ENCODE measurements around the gene TRAF3IP1.
"Not testable (repeated sequence)": the region's sequence is repeated elsewhere in the genome, so short reads cannot be mapped to it uniquely, and the experiment has no call there.

The TRAF3IP1 gene, protein sequence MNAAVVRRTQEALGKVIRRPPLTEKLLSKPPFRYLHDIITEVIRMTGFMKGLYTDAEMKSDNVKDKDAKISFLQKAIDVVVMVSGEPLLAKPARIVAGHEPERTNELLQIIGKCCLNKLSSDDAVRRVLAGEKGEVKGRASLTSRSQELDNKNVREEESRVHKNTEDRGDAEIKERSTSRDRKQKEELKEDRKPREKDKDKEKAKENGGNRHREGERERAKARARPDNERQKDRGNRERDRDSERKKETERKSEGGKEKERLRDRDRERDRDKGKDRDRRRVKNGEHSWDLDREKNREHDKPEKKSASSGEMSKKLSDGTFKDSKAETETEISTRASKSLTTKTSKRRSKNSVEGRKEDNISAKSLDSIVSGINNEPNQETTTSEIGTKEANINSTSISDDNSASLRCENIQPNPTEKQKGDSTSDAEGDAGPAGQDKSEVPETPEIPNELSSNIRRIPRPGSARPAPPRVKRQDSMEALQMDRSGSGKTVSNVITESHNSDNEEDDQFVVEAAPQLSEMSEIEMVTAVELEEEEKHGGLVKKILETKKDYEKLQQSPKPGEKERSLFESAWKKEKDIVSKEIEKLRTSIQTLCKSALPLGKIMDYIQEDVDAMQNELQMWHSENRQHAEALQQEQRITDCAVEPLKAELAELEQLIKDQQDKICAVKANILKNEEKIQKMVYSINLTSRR

DNA sequence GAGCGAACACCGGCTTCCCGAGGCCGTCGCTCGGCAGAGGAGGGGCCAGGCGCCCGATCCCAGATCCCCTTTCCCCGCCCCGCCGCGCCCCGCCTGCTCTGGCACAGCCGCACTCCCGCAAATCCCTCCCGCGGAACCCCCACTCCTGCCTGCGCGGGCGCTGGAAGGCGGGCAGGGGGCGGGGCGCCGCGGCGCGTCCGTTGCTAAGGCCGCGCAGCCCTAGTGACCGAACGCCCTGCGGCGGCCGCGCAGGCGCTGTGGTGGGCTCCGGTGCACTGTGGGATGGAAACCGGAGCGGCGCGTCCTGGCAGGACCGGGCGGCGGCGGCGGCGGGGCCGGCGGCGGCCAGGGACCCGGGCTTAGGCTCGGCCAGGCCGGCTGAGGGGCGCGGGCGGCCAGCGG is at the start of gene TRAF3IP1:
Gene TRAF3IP1, plus strand, starts transcription at position 273 of the 402 bp plus-strand sequence. CDS start 145 bp downstream, outside the sequence.
- in situ Hi-C loops (cut with HindIII; ENCODE audit: low sequenced_read_pairs): no loop called here

- in situ Hi-C loops (cut with HindIII; ENCODE audit: low sequenced_read_pairs): no loop called here
Observed at GRCh38 chr2:238270606-238271005, 49.7 kb upstream of the TRAF3IP1 start.

GRCh38 chr2:238271061-238271554 is 49.2 kb upstream of the TRAF3IP1 start:
- in situ Hi-C loops (cut with HindIII; ENCODE audit: low sequenced_read_pairs): no loop called here

GRCh38 chr2:238271686-238272085 is 48.6 kb upstream of the TRAF3IP1 start:
- in situ Hi-C loops (cut with HindIII; ENCODE audit: low sequenced_read_pairs): not testable (repeated sequence)

- in situ Hi-C loops (cut with HindIII; ENCODE audit: low sequenced_read_pairs): no loop called here
Observed at GRCh38 chr2:238272156-238272555, 48.2 kb upstream of the TRAF3IP1 start.

GRCh38 chr2:238273433-238273832 is 46.9 kb upstream of the TRAF3IP1 start:
- in situ Hi-C loops (cut with HindIII; ENCODE audit: low sequenced_read_pairs): not testable (repeated sequence)

DNA sequence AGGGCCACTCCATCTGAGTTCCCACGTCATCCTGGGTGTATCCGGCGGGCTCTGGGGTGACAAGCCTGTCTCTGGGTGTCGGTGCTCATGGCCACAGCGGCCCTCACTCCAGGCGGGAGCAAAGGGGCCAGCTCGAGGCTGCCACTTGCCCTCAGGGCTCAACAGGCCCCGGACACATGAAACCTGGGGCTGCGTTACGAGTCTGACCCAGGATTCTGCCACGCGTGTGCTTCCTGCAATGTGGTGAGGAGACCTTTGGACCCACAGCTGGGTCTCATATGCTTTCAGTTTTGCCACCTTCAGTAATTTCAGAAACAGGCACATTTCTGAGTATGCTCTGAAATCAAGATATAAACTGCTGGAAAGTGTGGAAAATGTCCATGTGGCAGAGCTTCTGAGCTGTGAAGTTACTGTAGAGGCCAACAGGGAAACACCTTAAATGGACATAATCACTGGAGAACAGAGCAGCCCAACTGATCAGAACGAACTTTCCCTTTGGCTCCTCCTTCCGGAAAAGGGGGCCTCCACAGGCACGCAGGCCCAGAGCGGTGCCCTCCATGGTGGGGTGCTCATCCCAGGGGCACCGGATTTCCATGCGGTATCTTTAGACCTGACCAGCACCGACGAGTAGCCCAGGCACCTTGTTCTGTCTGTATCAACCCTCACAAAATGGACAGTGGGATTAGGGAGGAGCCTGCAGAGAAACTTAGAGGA is 46.0 kb upstream of the TRAF3IP1 start:
- in situ Hi-C loops (cut with HindIII; ENCODE audit: low sequenced_read_pairs): no loop called here

- in situ Hi-C loops (cut with HindIII; ENCODE audit: low sequenced_read_pairs): no loop called here
Observed at GRCh38 chr2:238277695-238278094, 42.6 kb upstream of the TRAF3IP1 start.

DNA sequence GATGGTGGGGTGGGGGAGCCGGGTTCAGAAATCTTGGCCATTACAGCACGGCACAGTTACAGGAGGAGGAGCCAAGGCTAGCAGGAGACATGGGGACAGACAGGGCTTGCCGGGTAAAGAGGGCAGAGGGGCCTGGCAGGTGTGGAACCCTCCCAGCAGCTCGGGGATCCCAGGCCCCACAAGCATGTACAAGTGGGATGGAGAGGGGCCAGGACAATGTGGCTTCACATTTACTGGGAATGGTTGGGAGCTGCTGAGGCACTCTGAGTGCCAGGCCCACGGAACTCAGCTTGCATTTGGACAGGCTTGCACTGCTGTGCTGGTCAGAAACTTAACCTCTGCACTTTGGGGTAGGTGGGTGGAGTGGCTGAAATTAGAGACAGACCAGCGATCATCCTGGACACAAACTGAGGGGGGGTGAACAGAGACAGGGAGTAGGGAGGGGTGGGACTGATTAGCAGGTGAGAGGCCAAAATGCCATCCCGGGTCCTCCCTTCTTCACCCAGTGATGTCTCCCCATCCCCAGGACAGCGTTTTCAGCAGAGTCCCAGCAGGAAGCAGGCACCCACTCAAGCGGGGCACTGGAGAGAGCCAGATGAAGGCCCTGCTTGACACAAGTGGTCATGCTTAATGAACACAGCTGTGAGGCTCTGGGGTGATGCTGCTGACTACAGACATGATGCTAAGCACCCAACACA is 41.5 kb upstream of the TRAF3IP1 start:
- in situ Hi-C loops (cut with HindIII; ENCODE audit: low sequenced_read_pairs): no loop called here

GRCh38 chr2:238279324-238279682 is 41.0 kb upstream of the TRAF3IP1 start:
- in situ Hi-C loops (cut with HindIII; ENCODE audit: low sequenced_read_pairs): no loop called here

DNA sequence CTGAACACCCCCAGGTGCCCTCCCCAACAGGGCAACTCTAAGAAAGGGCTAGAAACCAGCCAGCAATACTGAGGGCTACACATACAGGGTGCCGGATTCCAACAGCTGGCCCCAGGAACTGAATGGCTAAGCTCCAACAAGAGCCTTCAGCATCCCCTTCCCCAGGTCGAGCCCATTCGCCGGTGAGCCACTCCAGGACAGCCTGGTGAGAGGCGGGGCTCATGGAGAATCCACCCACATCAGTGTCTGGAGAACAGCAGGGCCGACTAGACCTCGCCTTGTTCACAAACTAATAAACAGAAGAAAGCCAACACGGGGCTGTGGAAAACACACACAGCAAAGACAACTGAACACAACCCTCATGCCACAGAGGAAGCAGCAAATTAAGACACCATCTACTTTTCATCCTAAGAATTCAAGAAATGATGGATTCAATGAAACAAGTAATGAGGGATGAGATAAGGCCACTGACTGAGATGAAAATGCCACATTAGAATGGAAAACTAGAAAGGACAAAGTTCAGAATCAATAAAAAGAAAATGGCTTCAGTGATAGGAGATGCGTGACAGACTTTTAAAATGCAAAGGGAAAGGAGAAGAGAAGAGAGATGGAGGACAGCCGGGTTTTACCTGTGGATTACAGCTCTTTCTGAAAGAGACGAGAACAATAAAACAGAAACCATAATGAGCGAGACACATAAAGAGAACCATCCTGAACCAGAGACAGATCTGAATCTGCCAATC is 40.1 kb upstream of the TRAF3IP1 start:
- in situ Hi-C loops (cut with HindIII; ENCODE audit: low sequenced_read_pairs): no loop called here

DNA sequence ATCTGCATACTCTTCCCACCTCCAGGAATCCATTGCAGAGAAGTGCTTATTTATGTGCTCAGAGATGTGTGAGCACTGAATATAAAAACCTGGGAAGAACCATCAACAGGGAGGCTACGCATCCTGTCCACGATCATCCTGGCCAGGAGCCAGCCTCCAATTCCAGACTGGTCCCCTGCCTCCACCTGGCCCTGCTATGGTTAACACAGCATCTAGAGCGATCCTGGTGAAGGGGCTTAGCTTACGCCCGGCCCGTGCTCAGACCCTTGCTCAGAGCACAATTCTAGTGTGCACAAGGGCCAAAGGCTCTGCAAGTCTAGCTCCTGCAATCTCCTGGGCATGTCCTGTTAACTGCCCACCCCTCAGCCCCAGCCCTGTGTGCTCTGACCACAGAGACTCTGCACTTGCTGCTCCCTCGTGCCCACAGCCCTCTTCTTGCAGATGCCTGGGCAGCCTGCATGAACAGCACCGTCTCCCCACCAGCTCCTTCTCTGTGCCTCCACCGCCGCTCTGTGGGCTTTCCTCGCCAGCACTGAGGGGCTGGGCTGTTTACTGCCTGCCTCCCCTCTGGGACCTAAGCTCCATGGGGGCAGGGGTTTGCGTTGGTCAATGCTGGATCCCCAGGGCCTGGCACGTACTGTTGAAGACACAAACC is 38.4 kb upstream of the TRAF3IP1 start:
- in situ Hi-C loops (cut with HindIII; ENCODE audit: low sequenced_read_pairs): no loop called here

- in situ Hi-C loops (cut with HindIII; ENCODE audit: low sequenced_read_pairs): no loop called here
Observed at GRCh38 chr2:238282861-238283738, 37.2 kb upstream of the TRAF3IP1 start.

DNA sequence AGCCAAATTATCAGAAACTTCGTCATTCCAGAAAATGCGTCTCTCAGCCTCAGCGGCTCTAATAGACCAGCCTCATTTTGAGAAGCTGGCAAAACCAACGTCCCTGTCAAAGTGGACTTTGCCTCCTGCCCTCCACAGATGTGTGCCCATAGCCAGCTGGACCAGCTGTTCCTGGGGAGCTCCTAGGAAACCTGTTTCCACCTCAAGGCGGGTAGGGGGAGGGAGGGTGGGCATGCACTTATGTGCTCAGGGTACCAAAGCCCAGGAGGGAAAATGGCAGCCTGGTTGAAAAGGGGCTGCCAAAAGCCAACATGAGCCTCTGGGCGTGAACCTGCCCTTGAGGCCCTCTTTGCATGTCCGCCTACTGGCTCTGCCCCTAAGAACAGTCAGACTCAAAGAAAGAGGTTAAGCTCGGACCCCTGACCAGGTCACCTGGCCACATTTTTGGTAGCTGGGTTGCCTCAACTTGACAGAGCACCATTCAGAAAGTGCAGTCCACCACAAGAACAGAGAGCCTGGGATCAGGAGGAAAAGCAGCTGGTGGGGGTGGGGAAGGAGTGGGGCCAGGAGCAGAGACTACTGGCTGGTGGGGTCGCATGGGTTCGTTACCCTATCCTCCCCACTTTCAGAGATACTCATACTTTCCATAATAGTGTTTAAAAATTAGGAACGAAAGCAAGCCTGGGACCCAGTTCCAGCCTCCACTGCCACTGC is 35.4 kb upstream of the TRAF3IP1 start:
- in situ Hi-C loops (cut with HindIII; ENCODE audit: low sequenced_read_pairs): no loop called here

DNA sequence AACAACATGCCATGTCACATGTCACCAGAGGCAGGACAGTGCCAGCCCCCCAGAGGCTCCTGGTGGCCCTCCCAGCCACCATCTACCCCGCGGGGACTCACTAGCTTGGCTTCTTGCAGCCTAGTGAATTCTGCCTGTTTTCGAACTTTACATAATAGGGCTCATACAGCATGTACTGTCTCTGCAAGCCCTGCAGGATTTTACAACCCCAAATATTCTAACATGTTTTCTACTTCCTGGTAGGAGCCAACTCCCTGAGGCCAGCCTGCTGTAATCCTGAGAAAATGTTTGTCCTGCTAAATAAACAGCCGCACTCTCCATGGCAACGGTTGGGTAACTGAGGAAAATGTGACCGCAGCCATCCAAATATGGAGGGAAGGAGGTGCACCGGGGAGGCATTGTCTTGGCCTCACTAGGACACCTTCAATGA is 34.6 kb upstream of the TRAF3IP1 start:
- in situ Hi-C loops (cut with HindIII; ENCODE audit: low sequenced_read_pairs): no loop called here

- in situ Hi-C loops (cut with HindIII; ENCODE audit: low sequenced_read_pairs): no loop called here
Observed at GRCh38 chr2:238286095-238286494, 34.2 kb upstream of the TRAF3IP1 start.

DNA sequence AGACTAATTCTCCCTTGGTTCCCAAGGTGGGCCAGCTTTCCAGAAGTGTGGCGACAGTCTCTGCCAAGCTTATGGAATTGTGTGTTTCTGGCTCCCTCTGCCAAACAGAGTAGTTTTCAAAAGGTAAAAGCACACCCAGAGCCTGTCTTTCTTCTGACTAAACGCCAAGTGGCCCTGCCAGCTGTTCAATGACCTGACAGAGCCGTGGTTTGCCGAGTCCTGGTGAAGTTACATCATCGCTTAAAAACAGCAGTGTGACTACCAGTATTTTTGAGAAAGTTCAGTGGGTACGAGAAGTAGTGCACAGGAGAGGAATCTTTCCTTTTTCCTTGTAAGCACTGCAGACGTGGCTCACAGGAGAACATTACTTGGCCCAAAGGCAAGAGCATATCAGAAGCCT is 33.8 kb upstream of the TRAF3IP1 start:
- in situ Hi-C loops (cut with HindIII; ENCODE audit: low sequenced_read_pairs): no loop called here

All from endothelial cell of hepatic sinusoid (primary cell).